Panc1 (cell line): Measurements from ENCODE around the gene TARM1.
"Not testable (repeated sequence)": the region's sequence is repeated elsewhere in the genome, so short reads cannot be mapped to it uniquely, and the experiment has no call there.

Experiments
- CTCF ChIP-seq: fragments of 450-650 bp; IDR thresholded peaks from 2 replicates; pipeline ENCODE4 v1.5.1; 2017; ENCODE audit warnings: mild to moderate bottlenecking
- POLR2AphosphoS5 ChIP-seq: IDR thresholded peaks from 2 replicates; pipeline ENCODE4 v1.6.1; 2012; ENCODE audit warnings: mild to moderate bottlenecking, low read depth, low read length, moderate library complexity
- REST ChIP-seq, 2 experiments: IDR thresholded peaks; 2 replicates each; pipeline ENCODE4 v1.6.1; 2011 to 2012; ENCODE audit warnings: low read depth in 2 of 2, control low read depth in 1 of 2, low read length in 1 of 2, mild to moderate bottlenecking in 1 of 2, moderate library complexity in 1 of 2; ENCODE audit not compliant: insufficient read depth in 1 of 2

GRCh38 chr19:54036542-54036941 is 44.6 kb downstream of the TARM1 start:
- TF ChIP-seq CTCF; REST (IDR thresholded peaks at IDR 0.05; ENCODE audit: insufficient read depth in 1 of 2, low read depth in 2 of 2, low read length in 1 of 2); POLR2AphosphoS5: not testable (repeated sequence)
